NCI-H1105 (cell line): ENCODE data around the gene CAPN14.

Source experiments
- DNase-seq: peaks from one replicate; lab custom pipeline; 2025; lab: John Stamatoyannopoulos, UW

Gene CAPN14

DNA sequence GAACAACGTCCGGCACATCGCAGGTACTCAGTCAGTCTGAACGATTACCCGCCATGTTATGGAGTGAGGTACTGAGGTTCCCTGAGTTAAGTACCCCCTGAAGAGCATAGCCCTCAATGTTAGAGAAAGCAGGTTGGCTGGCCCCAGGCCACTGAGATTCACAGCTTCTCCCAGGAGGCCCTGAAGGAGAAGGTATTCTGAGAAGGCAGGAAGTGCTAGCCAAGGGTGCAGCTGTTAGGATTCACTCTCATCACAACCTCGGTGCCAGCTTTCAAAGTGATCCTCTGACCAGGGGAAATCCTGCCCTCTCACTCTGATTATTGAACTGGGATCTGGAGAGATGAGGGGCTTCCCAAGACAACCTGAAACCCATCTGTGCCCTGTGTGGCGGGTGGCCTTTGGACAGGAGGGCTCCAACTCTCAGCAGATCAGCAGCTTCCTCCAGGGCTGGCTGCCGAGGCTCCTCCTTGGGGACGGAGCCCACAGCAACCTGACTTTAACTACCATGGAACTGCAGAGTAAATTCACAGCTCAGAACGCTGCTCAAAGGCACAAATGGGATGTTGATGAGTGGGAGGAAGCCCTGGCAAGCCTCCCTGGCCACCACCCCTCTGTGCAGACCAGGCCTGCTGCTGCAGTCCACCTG is 24.4 kb upstream of the CAPN14 start:
- no peak for DNase-seq

DNA sequence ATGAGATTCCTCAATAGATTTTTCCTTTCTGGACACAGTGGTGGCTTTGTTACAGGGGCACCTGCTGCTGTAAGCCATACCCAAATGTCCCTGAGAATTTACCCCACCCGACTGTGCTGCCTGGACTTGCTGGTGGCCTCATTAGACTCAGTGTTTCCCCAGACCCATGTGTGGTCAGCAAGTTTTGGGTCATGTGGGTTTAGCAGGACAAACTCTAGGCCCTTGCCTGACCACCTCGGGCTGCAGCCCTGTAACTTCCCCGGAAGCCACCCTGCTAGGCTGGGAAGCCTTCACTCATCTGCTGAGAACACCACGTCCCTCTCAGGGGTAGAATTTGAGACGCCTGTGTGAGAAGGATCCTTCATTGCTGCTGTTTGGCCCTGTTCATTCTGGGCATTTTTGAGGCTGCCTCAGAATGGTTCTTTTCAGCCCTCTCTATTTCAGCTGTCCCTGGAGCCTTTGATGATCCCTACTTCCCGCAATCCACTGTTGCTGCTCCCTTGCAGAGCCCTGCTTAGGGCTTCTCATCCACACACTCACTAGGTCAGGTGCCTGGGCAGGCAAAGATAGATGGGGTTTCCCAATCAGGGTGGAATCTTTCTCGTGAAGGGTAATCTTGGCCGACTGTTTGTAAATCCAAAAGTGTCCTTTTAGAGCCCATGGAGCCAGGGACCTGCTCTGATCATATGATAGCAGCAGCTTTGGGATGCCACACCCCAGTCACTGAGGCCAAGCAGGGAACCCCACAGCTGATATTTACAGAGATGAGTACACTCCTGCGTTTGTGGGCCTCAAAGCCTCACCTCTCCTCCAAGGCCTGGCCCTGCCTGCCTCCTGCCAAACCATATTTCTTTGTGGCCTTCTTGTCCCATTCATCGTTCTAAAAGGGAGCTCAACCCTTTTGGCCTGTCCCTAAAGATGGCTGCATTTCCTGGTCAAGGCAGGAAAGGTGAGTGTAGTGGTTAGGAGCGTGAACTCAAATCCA is 23.4 kb upstream of the CAPN14 start:
- no peak for DNase-seq

DNA sequence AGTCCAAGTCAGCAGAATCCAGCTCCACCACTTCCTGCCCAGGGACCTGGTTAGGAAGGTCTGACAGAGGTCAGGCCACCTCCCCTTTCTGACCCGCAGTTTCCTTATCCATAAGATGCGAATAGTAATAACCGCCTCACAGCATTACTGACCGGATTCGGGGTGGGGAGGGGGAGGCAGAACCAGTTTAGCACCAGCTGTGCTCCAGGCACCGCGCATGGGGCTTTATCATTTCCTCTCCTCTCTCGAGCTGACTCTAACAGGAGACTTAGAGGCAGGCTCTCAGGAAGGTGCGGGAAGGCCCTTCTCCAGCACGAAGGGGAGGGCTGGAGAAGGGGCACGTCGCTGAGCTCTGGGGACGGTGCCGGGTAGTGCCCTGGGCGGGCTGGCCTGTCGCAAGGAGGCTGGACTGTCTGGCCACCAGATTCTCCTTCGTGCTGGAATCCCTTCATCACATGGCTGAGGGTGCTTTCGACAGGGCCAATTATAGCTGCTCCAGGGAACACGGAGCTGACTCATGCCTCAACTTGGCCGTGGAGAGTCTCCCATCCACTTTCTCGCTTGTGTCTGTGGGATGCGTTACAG is 22.4 kb upstream of the CAPN14 start:
- DNase-seq, result no peak

DNA sequence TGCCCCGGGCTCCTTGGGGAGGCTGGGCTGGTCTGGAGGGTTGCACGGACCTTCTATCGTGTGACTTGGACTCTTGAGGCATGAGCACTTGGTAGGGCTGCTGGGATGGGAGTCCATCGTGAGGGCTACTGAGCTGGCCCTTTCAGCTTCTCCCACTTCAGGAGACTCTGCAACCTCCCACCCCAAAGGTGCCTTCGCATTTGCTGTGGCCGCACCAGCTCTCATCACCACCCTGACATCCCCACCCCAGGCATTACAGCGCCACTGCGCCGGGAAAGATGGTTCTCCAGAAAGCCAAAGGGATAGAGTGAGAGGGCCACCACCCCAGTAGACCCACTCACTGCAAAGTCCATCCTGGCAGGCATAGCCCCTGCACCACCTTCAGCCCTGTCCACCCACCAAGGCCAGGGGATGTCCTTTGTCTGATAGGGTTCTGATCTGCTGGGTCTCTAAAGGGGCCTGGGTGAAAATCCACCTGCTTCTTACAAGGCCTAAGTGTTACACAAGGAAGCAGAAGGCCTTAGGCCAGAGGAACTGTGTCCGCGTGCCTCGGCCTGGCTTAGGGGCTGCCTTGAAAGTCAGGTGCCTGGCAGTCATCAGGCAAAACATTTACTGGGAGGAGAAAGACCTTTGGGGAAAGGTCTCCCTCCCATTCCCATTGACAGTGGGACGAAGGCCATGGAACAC is 21.7 kb upstream of the CAPN14 start:
- no peak for DNase-seq

DNA sequence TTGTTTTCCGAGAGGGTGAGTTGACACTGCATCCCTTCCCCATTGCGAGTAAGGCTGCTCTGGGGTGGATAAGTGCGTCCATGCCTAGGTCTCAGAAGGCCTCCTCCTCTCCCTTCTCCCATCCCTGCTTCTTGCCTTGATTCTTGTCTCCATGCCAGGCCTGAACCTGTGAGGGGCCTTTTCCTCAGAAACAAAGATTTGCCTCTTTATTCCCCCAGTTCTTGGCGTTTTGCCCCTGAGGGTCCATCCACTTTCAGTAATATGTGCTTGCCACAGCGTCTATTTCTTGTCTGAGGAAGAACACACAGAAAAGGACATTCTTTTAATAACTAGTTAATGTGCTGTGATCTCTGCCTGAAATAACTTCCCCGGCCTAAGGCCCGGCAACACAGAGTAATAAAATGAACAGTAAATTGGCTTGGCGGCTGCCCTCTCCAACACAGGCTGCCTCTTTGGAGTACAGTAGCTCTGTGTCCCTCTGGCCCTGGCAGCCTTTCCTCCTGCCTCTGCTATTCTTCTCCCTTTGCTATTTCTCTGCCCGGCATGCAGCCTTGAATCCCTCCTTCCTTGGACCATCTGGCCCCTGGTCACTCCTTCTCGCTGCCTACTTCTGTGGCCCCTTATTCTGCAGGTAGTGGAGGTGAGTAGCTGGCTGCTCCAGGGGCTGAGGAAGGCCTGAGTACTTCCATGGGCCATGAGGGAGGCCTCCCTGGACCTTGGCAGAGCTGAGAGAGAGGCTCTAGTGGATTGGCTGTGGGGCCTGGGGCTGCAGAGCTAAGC is 21.0 kb upstream of the CAPN14 start:
- DNase-seq, result no peak

DNA sequence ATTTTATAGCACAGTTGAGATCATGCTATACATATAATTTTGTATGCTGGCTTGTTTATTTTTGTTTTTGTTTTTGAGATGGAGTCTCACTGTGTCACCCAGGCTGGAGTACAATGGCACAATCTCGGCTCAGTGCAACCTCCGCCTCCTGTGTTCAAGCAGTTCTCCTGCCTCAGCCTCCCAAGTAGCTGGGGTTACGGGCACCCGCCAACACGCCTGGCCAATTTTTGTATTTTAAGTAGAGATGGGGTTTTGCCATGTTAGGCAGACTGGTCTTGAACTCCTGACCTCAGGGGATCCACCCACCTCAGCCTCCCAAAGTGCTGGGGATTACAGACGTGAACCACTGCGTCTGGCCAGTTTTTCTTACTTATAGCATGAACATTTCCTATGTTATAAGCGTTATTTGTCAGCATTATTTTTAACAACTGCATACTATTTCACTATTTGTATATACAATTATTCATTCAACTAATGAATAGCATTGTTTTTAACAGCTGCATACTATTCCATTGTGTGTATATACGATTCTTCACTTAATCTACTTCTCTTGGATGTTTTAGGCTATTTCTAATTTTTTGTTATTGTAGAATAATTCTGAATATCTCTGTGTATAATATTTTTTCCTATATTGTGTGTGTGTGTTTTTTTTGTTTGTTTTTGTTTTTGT is 20.2 kb upstream of the CAPN14 start:
- DNase-seq, result no peak

DNA sequence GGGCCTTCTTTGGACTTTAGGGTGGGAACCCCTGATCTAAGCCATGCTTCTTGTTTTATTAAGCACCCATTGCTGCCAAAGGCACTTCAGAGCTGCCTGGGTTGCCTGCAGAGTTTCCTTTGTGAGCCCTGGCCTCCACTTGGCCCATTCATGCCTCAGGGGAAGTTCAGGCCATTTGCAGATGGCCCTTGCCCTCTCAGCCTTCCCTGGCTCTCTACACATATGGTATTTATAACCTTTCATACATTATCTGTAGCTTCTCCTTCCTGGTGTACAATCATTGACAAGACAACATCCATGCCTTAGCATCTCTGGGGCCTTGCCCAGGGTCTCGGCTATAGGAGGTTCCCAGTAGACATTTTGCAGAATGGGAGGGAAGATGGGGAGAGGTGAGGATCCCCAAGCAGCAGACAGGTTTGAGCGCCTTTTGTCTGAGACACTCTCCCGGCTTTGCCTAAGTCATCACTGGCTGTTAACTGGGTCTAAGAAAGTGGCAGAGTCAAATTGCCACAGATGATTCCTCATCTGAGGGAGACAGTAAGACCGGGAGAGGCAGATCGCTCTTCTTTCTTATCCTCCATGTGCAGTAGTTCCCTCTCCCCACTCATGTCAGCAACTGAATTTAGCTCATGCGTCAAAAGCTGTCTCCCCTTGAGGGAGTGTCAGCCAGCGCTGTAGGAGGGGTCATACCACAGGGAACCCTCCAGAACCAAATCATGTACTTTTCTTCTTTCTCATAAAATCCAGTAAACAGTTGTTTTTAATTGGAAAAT is 19.3 kb upstream of the CAPN14 start:
- DNase-seq, result no peak

DNA sequence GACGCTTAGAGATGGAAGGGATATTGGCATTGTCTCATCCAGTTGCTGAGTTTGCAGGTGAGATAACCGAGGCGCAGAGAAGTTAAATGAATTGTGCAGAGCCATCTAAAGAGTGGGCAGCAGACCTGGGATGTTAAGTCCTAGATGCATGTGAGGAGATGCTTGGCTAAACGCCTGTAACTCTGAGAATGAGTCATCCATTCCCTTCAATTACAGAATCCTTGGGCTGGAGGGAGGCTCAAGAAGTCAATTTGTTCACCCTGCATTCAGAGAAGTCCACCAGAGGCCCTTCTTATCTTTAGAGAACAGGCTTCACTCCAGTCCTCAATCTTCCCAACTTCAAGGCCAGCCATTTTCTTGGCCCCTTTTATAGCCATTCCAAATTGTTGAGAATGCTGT is 18.2 kb upstream of the CAPN14 start:
- DNase-seq, result no peak

DNA sequence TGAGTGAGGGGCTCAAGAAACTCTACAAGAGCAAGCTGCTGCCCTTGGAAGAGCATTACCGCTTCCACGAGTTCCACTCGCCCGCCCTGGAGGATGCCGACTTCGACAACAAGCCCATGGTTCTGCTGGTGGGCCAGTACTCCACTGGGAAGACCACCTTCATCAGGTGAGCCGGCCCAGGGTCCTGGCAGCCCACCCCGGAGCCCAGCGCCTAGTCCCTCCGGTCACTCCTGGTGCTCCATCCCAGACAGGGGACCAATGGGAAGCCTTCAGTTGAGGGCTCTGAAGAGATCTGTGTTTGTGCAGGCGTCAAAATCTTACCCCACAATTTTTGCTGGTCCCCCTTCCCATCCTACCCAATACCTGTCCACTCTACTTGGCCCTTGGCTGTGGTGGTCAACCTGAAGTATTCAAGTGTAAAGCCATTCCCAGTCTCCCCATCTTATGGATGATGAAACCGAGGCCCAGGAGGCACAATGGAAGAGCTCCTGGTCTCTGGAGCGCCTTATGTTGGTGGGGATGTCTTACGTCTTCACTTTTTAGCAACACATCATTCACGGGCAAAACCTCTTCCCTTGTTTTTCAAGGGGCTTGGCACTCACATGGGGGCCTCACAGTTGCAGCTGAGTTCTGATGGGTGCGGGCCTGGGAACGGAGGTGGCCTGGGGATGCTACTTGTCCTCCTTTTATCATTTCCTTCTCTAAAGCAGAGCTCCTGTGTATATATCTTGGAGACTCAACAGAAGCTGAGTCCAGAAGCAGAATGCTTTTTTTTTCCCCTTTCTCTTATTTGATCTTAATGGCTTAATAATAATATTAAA is 17.6 kb upstream of the CAPN14 start:
- DNase-seq, result no peak

DNA sequence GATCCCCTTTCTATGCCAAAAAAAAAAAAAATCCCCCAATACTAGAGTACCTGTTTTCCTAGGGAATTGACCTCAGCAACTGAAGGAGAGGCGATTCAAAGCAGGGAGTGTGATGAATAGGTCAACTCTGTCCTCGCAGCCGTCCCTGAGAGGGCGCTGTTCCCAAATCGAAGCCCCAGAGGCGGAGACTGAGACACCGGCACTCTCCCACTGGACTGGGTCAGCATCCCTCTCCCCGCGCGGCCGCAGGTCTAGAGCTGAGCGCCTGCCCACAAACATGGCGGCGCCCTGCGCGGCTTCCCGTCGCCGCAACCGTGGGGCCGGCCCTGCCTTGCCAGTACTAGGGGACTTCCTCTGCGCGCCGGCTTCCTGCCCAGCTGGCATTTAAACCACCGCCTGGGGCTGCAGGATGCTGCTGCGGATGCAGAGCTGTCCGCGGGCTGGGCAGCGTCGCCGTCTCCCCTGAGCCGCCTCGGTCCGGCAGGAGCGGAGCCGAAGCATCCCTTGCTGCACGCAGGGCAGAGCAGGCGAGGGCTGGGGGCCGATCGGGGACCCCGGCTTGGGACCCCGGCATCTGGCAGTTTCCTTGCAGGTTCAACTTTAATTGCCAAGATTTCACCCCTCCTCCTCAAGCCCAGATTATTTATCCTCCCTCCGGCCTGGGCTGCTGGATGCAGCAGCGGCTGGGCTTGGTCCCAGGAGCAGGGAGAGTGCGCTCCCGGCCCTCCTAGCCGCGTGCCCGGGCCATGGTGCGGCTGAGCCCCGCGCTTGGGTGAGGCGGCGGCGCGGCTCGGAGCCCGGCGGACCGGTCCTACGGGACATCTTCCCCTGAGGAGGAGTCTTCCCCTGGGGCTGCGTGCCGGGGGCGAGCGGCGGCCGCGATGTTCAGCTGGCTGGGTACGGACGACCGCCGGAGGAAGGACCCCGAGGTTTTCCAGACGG is 16.7 kb upstream of the CAPN14 start, which contains the start of gene EHD3:
Gene EHD3 (plus strand): TSS at position 412 of the 942 bp plus-strand sequence. CDS start 470 bp downstream, at position 882.
- peak; percentile 90 for DNase-seq

DNA sequence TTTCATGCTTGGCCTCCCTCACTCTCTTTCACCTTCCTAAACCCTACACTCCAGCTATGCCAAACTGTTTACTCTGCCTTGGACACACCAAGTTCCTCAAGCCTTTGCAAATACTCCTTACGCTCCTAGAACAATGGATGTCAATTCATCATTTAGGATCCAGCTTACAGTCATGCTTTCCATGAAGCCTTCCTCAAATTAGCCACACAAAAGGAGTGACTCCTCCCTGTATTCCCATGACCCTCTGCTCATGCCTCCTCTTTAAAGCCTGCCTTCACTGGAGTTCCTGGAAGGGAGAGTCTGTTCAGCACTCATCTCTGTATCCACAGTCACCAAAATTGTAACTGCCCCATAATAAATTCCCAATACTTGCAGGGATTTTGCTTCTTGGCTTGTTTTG is 15.9 kb upstream of the CAPN14 start:
- no peak for DNase-seq

DNA sequence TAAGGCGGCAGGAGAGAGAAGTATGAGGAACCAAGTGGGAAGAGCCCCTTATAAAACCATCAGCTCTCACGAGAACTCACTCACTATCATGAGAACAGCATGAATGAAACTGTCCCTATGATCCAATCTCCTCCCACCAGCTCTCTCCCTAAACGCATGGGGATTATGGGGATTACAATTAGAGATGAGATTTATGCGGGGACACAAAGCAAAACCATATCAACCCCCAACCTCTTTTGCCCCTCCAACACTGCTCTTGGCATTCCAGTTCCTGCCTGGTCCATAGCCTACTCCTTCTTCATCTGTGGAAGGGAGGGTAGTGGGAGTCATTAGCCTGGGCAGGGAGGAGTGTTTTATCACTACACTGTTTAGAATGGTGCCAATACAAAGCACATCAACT is 15.3 kb upstream of the CAPN14 start:
- DNase-seq, result no peak

DNA sequence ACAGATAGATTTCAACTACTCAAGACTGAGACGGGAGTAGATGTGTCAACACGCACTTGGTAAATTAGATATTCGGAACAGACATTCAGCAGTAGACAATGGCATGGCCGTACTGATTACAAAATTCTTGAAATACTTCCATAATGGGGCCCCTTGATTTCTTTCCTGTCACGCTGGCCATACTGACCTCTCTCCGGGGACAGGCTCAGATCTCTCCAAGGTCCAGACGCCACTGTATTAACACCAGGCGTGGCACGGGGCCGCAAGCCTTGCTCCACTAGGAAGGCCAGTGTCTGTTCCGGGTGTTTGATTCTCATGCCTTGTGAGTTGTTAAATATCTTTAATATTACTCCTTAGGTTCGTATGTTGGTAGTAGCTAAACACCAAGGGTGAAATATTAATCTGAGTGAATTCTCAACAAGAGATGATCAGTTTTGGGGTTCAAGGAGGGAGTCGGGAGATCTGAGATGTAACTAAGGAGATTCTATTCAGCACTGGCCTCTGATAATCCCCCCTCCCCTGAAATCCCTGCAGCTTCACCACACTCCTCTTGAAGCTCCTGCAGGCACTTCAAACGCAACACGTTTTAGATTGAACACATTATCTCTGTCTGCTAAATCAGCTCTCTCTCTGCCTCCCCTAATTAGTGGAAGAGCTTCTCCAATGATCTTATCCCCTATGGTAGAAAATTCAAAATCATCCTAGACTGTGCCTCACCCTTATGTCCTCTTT is 14.4 kb upstream of the CAPN14 start:
- no peak for DNase-seq

DNA sequence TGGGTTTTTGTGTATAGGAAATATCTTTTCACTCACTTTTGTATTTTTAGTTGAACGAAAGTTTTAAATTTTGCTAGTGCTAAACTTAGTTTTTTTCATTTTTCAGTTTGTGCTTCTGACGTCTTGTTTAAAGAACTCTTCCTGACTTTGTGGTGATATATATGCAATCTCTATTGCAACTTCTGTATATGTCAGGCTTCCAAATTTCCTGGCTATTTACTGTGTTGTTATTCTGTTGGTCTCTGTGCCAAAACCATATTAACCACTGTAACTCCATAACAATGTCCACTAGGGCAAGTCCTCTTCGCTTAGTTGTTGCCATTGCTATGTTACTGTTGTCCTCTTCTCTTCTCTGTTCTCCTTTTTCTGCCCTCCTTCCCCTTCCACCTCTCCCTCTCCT is 13.4 kb upstream of the CAPN14 start:
- no peak for DNase-seq

DNA sequence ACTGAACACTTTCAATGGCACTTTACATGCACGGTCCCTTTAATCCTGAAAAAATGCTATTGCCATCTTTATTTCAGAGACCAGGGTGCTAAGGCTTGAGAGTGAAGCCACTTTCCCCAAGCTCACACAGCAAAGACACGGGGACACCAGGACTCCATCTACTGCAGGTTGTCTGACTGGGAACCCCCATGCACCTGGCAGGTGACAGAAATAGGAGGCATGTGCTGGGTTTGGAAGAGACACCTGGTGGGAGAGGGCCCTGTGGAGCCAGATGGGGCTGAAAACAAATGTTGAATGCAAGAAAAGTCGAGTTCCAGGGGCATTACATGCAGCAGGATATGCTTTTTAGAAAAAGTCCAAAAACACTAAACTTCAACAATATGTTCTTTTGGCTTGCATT is 11.4 kb upstream of the CAPN14 start:
- DNase-seq, result no peak

DNA sequence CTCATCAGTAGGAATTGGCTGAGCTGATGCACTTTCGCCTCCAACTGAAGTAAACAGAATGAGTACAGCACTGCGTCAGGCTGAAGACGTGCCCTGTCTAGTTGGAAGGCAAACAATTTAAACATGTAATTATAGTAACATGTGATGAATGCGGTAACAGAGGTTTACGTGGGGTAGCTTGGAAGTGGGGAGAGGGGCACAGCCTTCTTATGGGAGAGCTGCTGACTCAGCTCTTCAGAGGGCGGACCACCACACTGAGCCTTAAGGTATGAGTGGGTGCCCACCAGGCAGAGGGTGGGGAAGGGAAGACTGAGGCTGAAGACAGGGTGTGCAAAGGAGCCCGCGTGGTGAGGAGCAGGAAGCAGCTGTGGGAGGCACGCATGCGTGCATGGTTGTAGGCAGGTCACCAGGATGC is 10.4 kb upstream of the CAPN14 start:
- DNase-seq, result peak; percentile 9

DNA sequence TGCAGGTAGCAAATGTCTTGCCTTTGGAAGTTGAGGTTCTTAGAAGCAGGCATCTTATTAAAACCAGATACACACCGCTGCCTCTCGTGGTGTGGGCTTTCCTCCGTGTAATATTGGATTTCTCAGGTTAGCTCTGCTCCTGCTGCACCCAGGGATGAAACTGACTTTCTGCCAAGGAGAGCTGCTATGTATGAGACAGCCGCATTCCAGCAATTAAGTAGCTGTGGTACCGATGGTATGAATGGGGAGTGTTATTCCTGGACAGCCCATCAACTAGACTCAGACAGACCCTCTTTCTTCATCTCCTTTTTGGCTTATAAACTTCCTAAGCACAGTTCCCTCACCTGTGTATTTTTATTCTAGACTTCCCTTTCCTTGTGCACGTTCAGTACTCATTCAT is 9.8 kb upstream of the CAPN14 start:
- no peak for DNase-seq
